Liver (tissue), 9 donors: ENCODE data around the gene MS4A1. TPM values are rescaled to one million over a fixed set of nuclear protein-coding genes. Genes with fewer than 3 reads are reported as not detected.

Experiments used
- DNase-seq: peaks from one replicate; pipeline ENCODE4 v3.0.0-alpha.2; 2017; ENCODE audit warnings: low spot score
- H3K27ac ChIP-seq, 2 donors: one replicate each; pipeline ENCODE4 v1.7.0; 2013; ENCODE audit warnings: inconsistent platforms in 2 of 2, low read length in 2 of 2, control low read depth in 1 of 2, low read depth in 1 of 2, mild to moderate bottlenecking in 1 of 2
- H3K27me3 ChIP-seq, 4 donors: one replicate each; pipeline versions ENCODE4 v1.6.1 to v1.7.0; 2013; ENCODE audit warnings: low read length in 3 of 4, inconsistent platforms in 1 of 4, mild to moderate bottlenecking in 1 of 4, moderate library complexity in 1 of 4; ENCODE audit not compliant: control insufficient read depth in 4 of 4, insufficient read depth in 4 of 4
- H3K36me3 ChIP-seq, 4 donors: one replicate each; pipeline versions ENCODE4 v1.6.1 to v1.7.0; 2013; ENCODE audit warnings: low read length in 3 of 4, mild to moderate bottlenecking in 3 of 4, low read depth in 1 of 4, moderate library complexity in 1 of 4; ENCODE audit not compliant: control insufficient read depth in 4 of 4, insufficient read depth in 3 of 4
- H3K4me1 ChIP-seq, 4 donors: one replicate each; pipeline versions ENCODE4 v1.6.1 to v1.7.0; 2013; ENCODE audit warnings: low read length in 3 of 4, mild to moderate bottlenecking in 3 of 4, moderate library complexity in 1 of 4; ENCODE audit not compliant: control insufficient read depth in 4 of 4, insufficient read depth in 4 of 4
- H3K4me3 ChIP-seq, 3 donors: one replicate each; pipeline versions ENCODE4 v1.6.1 to v1.7.0; 2013; ENCODE audit warnings: low read length in 3 of 3, control low read depth in 1 of 3, low read depth in 1 of 3, mild to moderate bottlenecking in 1 of 3
- H3K9ac ChIP-seq, 2 donors: one replicate each; pipeline ENCODE4 v1.7.0; 2013; ENCODE audit warnings: low read length in 2 of 2, mild to moderate bottlenecking in 2 of 2, moderate library complexity in 2 of 2, control low read depth in 1 of 2, low read depth in 1 of 2
- H3K9me3 ChIP-seq, 4 donors: one replicate each; pipeline versions ENCODE4 v1.6.1 to v1.7.0; 2013; ENCODE audit warnings: low read length in 3 of 4; ENCODE audit not compliant: control insufficient read depth in 4 of 4
- EGR1 ChIP-seq, 2 donors: IDR thresholded peaks; 2 replicates each; pipeline ENCODE4 v1.6.1; 2016 to 2018; ENCODE audit warnings: antibody characterized with exemption in 2 of 2, low read depth in 2 of 2
- FOXA1 ChIP-seq: IDR thresholded peaks from 2 replicates; pipeline ENCODE4 v1.6.1; 2016; ENCODE audit warnings: antibody characterized with exemption
- FOXA2 ChIP-seq: IDR thresholded peaks from 2 replicates; pipeline ENCODE4 v1.6.1; 2016; ENCODE audit warnings: antibody characterized with exemption
- GABPA ChIP-seq, 2 donors: IDR thresholded peaks in 1 of 2; conservative IDR thresholded peaks in 1 of 2; 2 replicates each; pipeline ENCODE4 v1.6.1; 2016; ENCODE audit warnings: antibody characterized with exemption in 2 of 2, mild to moderate bottlenecking in 1 of 2, moderate library complexity in 1 of 2
- HNF4A ChIP-seq, 2 donors: conservative IDR thresholded peaks; 2 replicates each; pipeline ENCODE4 v1.6.1; 2016; ENCODE audit warnings: antibody characterized with exemption in 2 of 2, mild to moderate bottlenecking in 2 of 2
- HNF4G ChIP-seq: IDR thresholded peaks from 2 replicates; pipeline ENCODE4 v1.6.1; 2016; ENCODE audit warnings: antibody characterized with exemption
- JUND ChIP-seq, 2 donors: IDR thresholded peaks; 2 replicates each; pipeline ENCODE4 v1.6.1; 2016; ENCODE audit warnings: antibody characterized with exemption in 2 of 2
- NR2F2 ChIP-seq: IDR thresholded peaks from 2 replicates; pipeline ENCODE4 v1.6.1; 2016; ENCODE audit warnings: antibody characterized with exemption
- RAD21 ChIP-seq, 2 donors: IDR thresholded peaks; 2 replicates each; pipeline ENCODE4 v1.6.1; 2016; ENCODE audit warnings: antibody characterized with exemption in 2 of 2, mild to moderate bottlenecking in 2 of 2
- RXRA ChIP-seq, 2 donors: IDR thresholded peaks; 2 replicates each; pipeline ENCODE4 v1.6.1; 2017 to 2018; ENCODE audit warnings: antibody characterized with exemption in 2 of 2, mild to moderate bottlenecking in 1 of 2
- SP1 ChIP-seq: IDR thresholded peaks from 2 replicates; pipeline ENCODE4 v1.6.1; 2018; ENCODE audit warnings: antibody characterized with exemption, mild to moderate bottlenecking
- TAF1 ChIP-seq: conservative IDR thresholded peaks from 2 replicates; pipeline ENCODE4 v1.6.1; 2016; ENCODE audit warnings: antibody characterized with exemption, mild to moderate bottlenecking
- YY1 ChIP-seq: IDR thresholded peaks from 2 replicates; pipeline ENCODE4 v1.6.1; 2016; ENCODE audit warnings: antibody characterized with exemption, mild to moderate bottlenecking
- WGBS: extraction: QIAGEN DNeasy Blood & Tissue Kit; methylation state at CpG from one replicate; pipeline ENCODE4 v1.1.7; 2013; 5-methylcytosine and 5-hydroxymethylcytosine counted together
- polyA plus RNA-seq, 2 donors: library from polyadenylated mRNA; stranded (reverse) in 1 of 2; unstranded in 1 of 2; fragments of 200-250 nt in 1 of 2; fragments of >200 nt in 1 of 2; fragmentation: Nextera tagmentation in 1 of 2; extraction: Ambion mirVana in 1 of 2; gene quantifications; one replicate each; pipeline versions ENCODE4 v1.2.1 to v1.2.3, GENCODE V29; 2013 to 2015
- total RNA-seq, 2 donors: library from RNA; depleted of rRNA; stranded (reverse); fragments of >200 nt; gene quantifications; one replicate each; pipeline ENCODE4 v1.2.3, GENCODE V29; 2014
- TF ChIP-seq, protein P1 (sequence below): IDR thresholded peaks from 2 replicates; pipeline ENCODE4 v1.6.1; 2016; ENCODE audit warnings: antibody characterized with exemption
- TF ChIP-seq, protein P2 (sequence below): IDR thresholded peaks from 2 replicates; pipeline ENCODE4 v1.6.1; 2016; ENCODE audit warnings: antibody characterized with exemption, mild to moderate bottlenecking
- TF ChIP-seq, protein P3 (sequence below): IDR thresholded peaks from 2 replicates; pipeline ENCODE4 v1.6.1; 2016; ENCODE audit warnings: antibody characterized with exemption
- TF ChIP-seq, protein P4 (sequence below): IDR thresholded peaks from 2 replicates; pipeline ENCODE4 v1.6.1; 2016; ENCODE audit warnings: antibody characterized with exemption
- TF ChIP-seq, protein P5 (sequence below): fragments of 150-350 bp; IDR thresholded peaks from 2 replicates; pipeline ENCODE4 v1.5.1; 2017; ENCODE audit warnings: improper control_type of control experiment, low read depth, low read length; ENCODE audit not compliant: missing input control
- donor health status: healthy.
- donor health status: healthy.
- donor health status: healthy.
- donor health status: healthy.
- donor health status: healthy.

The MS4A1 gene
- total and polyA plus RNA-seq, 4 donors: 0.12 to 3.3 (median 1.2) TPM

DNA sequence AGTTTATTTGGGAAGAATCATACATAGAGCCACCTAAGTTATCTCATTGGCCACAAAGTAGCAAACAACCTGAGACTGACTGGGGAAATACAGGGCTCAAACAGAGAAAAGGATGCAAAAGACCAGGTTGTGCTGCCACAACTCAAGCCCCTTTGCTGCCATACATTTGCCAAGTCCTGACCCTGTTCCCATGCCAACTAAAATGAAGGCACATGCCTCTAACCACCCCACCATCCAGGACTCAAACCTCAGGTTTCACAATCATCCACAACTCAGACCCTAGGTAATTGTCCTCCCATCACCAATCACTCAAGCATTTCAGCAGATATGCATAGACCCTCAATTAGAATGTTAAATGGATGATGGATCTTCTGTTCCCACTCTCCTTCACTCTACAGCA is 1.4 kb upstream of the MS4A1 start:
- H3K9ac ChIP-seq: no peak overlapping the region
- peaks cover 0 to 2% (median 0%) of the 10 kb centered on the region in 4 donors for H3K9me3 ChIP-seq
- no peak overlapping the region for H3K27ac ChIP-seq
- no peaks in the 10 kb centered on the region for H3K36me3 ChIP-seq
- no peaks in the 10 kb centered on the region for H3K27me3 ChIP-seq
- H3K4me1 ChIP-seq: no peaks in the 10 kb centered on the region
- TF ChIP-seq FOXA2: no peak
- no peak overlapping the region for H3K4me3 ChIP-seq
- DNase-seq: no peak

DNA sequence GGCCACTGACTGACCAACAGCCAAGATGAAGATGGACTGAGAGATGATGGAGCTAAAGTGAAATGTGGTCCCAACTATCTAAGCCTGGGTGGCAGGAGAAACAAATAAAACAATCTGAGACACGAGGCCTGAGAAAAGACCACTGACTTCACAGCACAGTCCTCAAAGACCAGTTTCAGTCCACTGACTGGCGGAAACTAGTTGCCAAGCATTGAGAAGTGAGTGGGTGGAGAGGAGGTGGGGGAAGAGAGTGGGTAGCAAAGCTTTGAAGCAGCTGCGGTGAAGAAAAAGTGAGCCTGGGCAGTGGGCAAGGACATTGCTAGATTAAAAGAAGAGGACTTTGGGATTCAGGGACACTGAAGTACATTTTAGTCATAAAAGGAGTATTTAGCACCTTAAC is 1.9 kb downstream of the MS4A1 start:
- Histone ChIP-seq H3K4me3 (no peak overlapping the region), H3K27ac (no peak overlapping the region), H3K9ac (no peak overlapping the region), H3K36me3 (no peaks in the 10 kb centered on the region), H3K27me3 (peaks cover 0 to 2% (median 0%) of the 10 kb centered on the region in 4 donors), H3K4me1 (no peaks in the 10 kb centered on the region), H3K9me3 (no peaks in the 10 kb centered on the region)
- no peak for DNase-seq
- 71% methylated on average over 3 of the region's 3 CpGs for WGBS
- no peak for TF ChIP-seq HNF4A (conservative IDR thresholded peaks at IDR 0.05)
- TF ChIP-seq, protein P1, sequence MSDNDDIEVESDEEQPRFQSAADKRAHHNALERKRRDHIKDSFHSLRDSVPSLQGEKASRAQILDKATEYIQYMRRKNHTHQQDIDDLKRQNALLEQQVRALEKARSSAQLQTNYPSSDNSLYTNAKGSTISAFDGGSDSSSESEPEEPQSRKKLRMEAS: no peak
- TF ChIP-seq YY1: no peak
- no peak for TF ChIP-seq HNF4G
- no peak for TF ChIP-seq RXRA (IDR thresholded peaks at IDR 0.05)
- no peak for TF ChIP-seq RAD21 (IDR thresholded peaks at IDR 0.05)
- TF ChIP-seq, protein P2, sequence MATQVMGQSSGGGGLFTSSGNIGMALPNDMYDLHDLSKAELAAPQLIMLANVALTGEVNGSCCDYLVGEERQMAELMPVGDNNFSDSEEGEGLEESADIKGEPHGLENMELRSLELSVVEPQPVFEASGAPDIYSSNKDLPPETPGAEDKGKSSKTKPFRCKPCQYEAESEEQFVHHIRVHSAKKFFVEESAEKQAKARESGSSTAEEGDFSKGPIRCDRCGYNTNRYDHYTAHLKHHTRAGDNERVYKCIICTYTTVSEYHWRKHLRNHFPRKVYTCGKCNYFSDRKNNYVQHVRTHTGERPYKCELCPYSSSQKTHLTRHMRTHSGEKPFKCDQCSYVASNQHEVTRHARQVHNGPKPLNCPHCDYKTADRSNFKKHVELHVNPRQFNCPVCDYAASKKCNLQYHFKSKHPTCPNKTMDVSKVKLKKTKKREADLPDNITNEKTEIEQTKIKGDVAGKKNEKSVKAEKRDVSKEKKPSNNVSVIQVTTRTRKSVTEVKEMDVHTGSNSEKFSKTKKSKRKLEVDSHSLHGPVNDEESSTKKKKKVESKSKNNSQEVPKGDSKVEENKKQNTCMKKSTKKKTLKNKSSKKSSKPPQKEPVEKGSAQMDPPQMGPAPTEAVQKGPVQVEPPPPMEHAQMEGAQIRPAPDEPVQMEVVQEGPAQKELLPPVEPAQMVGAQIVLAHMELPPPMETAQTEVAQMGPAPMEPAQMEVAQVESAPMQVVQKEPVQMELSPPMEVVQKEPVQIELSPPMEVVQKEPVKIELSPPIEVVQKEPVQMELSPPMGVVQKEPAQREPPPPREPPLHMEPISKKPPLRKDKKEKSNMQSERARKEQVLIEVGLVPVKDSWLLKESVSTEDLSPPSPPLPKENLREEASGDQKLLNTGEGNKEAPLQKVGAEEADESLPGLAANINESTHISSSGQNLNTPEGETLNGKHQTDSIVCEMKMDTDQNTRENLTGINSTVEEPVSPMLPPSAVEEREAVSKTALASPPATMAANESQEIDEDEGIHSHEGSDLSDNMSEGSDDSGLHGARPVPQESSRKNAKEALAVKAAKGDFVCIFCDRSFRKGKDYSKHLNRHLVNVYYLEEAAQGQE: no peak
- TF ChIP-seq, protein P3, sequence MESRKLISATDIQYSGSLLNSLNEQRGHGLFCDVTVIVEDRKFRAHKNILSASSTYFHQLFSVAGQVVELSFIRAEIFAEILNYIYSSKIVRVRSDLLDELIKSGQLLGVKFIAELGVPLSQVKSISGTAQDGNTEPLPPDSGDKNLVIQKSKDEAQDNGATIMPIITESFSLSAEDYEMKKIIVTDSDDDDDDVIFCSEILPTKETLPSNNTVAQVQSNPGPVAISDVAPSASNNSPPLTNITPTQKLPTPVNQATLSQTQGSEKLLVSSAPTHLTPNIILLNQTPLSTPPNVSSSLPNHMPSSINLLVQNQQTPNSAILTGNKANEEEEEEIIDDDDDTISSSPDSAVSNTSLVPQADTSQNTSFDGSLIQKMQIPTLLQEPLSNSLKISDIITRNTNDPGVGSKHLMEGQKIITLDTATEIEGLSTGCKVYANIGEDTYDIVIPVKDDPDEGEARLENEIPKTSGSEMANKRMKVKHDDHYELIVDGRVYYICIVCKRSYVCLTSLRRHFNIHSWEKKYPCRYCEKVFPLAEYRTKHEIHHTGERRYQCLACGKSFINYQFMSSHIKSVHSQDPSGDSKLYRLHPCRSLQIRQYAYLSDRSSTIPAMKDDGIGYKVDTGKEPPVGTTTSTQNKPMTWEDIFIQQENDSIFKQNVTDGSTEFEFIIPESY: no peak
- TF ChIP-seq FOXA2: no peak
- TF ChIP-seq EGR1 (IDR thresholded peaks at IDR 0.05; ENCODE audit: low read depth in 2 of 2): no peak
- TF ChIP-seq SP1: no peak
- TF ChIP-seq, protein P4, sequence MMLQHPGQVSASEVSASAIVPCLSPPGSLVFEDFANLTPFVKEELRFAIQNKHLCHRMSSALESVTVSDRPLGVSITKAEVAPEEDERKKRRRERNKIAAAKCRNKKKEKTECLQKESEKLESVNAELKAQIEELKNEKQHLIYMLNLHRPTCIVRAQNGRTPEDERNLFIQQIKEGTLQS: no peak
- TF ChIP-seq, protein P5, sequence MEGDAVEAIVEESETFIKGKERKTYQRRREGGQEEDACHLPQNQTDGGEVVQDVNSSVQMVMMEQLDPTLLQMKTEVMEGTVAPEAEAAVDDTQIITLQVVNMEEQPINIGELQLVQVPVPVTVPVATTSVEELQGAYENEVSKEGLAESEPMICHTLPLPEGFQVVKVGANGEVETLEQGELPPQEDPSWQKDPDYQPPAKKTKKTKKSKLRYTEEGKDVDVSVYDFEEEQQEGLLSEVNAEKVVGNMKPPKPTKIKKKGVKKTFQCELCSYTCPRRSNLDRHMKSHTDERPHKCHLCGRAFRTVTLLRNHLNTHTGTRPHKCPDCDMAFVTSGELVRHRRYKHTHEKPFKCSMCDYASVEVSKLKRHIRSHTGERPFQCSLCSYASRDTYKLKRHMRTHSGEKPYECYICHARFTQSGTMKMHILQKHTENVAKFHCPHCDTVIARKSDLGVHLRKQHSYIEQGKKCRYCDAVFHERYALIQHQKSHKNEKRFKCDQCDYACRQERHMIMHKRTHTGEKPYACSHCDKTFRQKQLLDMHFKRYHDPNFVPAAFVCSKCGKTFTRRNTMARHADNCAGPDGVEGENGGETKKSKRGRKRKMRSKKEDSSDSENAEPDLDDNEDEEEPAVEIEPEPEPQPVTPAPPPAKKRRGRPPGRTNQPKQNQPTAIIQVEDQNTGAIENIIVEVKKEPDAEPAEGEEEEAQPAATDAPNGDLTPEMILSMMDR: no peak
- no peak for TF ChIP-seq NR2F2
- TF ChIP-seq FOXA1: no peak
- TF ChIP-seq JUND (IDR thresholded peaks at IDR 0.05): no peak
- no peak for TF ChIP-seq GABPA (IDR thresholded peaks at IDR 0.05 in 1 of 2, conservative IDR thresholded peaks at IDR 0.05 in 1 of 2)
- no peak for TF ChIP-seq TAF1
